HepG2 (cell line): Measurements from ENCODE around the gene USP36. TPM values are rescaled to one million over a fixed set of nuclear protein-coding genes. Genes with fewer than 3 reads are reported as not detected.

Experiments
- AFF4 ChIP-seq: sonication (generic); formaldehyde crosslinking; IDR thresholded peaks from 2 replicates; pipeline ENCODE4 v1.4.0; 2020; ENCODE audit warnings: missing genetic modification reagents
- AKAP8 ChIP-seq: sonication (generic); formaldehyde crosslinking; IDR thresholded peaks from 2 replicates; pipeline ENCODE4 v1.5.1; 2020; ENCODE audit warnings: mild to moderate bottlenecking, missing genetic modification reagents
- BRCA1 ChIP-seq: sonication (generic); formaldehyde crosslinking; IDR thresholded peaks from 2 replicates; pipeline ENCODE4 v1.4.0; 2020; ENCODE audit warnings: missing genetic modification reagents
- GMEB2 ChIP-seq: IDR thresholded peaks from 2 replicates; pipeline ENCODE4 v1.6.1; 2016; ENCODE audit warnings: missing biosample characterization, missing genetic modification reagents, low read depth
- HIVEP1 ChIP-seq: sonication (generic); formaldehyde crosslinking; IDR thresholded peaks from 2 replicates; pipeline ENCODE4 v1.4.0; 2020; ENCODE audit warnings: mild to moderate bottlenecking, missing genetic modification reagents
- HOXA5 ChIP-seq: sonication (generic); formaldehyde crosslinking; IDR thresholded peaks from 2 replicates; pipeline ENCODE4 v1.4.0; 2020; ENCODE audit warnings: missing genetic modification reagents
- KAT2B ChIP-seq: fragments of 150-350 bp; IDR thresholded peaks from 2 replicates; pipeline ENCODE4 v1.6.1; 2014; ENCODE audit warnings: low read depth, low read length, borderline replicate concordance
- KDM1A ChIP-seq: IDR thresholded peaks from 2 replicates; pipeline ENCODE4 v1.6.1; 2016; ENCODE audit warnings: missing compliant biosample characterization
- KLF11 ChIP-seq: IDR thresholded peaks from 2 replicates; pipeline ENCODE4 v1.6.1; 2016; ENCODE audit warnings: missing compliant biosample characterization
- RBM22 ChIP-seq: fragments of 200-400 bp; formaldehyde crosslinking; optimal IDR thresholded peaks from 2 replicates; pipeline ENCODE3; 2017; ENCODE audit warnings: mild to moderate bottlenecking, low read length, moderate library complexity
- REXO4 ChIP-seq: sonication (generic); formaldehyde crosslinking; IDR thresholded peaks from 2 replicates; pipeline ENCODE4 v1.8.0; 2022; ENCODE audit warnings: missing genetic modification reagents, mild to moderate bottlenecking, borderline replicate concordance
- SRSF4 ChIP-seq: fragments of 200-400 bp; formaldehyde crosslinking; IDR thresholded peaks from one replicate; pipeline ENCODE4 v1.6.1; 2018; ENCODE audit warnings: mild to moderate bottlenecking, low read depth, low read length, moderate library complexity; ENCODE audit not compliant: poor library complexity, severe bottlenecking
- TAF1 ChIP-seq: sonication (generic); formaldehyde crosslinking; IDR thresholded peaks from 2 replicates; pipeline ENCODE4 v1.4.0; 2020; ENCODE audit warnings: missing genetic modification reagents
- THYN1 ChIP-seq: sonication (generic); formaldehyde crosslinking; IDR thresholded peaks from 2 replicates; pipeline ENCODE4 v1.8.1; 2023; ENCODE audit warnings: low read depth, mild to moderate bottlenecking, moderate library complexity, missing genetic modification reagents, borderline replicate concordance
- ZFP1 ChIP-seq: IDR thresholded peaks from 2 replicates; pipeline ENCODE4 v1.6.1; 2016
- ZFP36 ChIP-seq: fragments of 150-350 bp; IDR thresholded peaks from 2 replicates; pipeline ENCODE4 v1.6.1; 2018; ENCODE audit warnings: borderline replicate concordance, low read length, low read depth; ENCODE audit not compliant: partially characterized antibody
- ZNF33A ChIP-seq: sonication (generic); formaldehyde crosslinking; IDR thresholded peaks from 2 replicates; pipeline ENCODE4 v1.5.1; 2020; ENCODE audit warnings: missing genetic modification reagents, mild to moderate bottlenecking, moderate library complexity, borderline replicate concordance
- ZNF562 ChIP-seq: sonication (generic); formaldehyde crosslinking; IDR thresholded peaks from 2 replicates; pipeline ENCODE4 v1.8.0; 2022; ENCODE audit warnings: missing genetic modification reagents, borderline replicate concordance
- ZNF615 ChIP-seq: sonication (generic); formaldehyde crosslinking; IDR thresholded peaks from 2 replicates; pipeline ENCODE4 v1.5.0; 2020; ENCODE audit warnings: mild to moderate bottlenecking, missing genetic modification reagents, borderline replicate concordance
- ZNF788 ChIP-seq: sonication (generic); formaldehyde crosslinking; IDR thresholded peaks from 2 replicates; pipeline ENCODE4 v1.5.0; 2020; ENCODE audit warnings: mild to moderate bottlenecking, missing genetic modification reagents, borderline replicate concordance
- polyA plus RNA-seq, 8 experiments: library from polyadenylated mRNA; depleted of rRNA in 3 of 8; stranded (reverse) in 7 of 8; unstranded in 1 of 8; fragments of >200 nt; fragmentation: Illumina TruSeq in 4 of 8; extraction: Trizol in 4 of 8; gene quantifications; 2 replicates each; pipeline versions ENCODE4 v1.2.1 to v1.2.3, GENCODE V29; 2011 to 2016; ENCODE audit warnings: low read depth in 4 of 8, missing spikeins in 1 of 8, mixed read lengths in 1 of 8; ENCODE audit not compliant: insufficient read depth in 1 of 8
- total RNA-seq, 5 experiments: library from RNA; depleted of rRNA; stranded (reverse); fragments of >200 nt; fragmentation: Illumina TruSeq; extraction: Trizol; gene quantifications; 2 replicates each; pipeline ENCODE4 v1.2.3, GENCODE V29; 2016; ENCODE audit warnings: low read depth in 1 of 5
- TF ChIP-seq, protein P1 (sequence below): sonication (generic); formaldehyde crosslinking; IDR thresholded peaks from 2 replicates; pipeline ENCODE4 v1.5.0; 2020; ENCODE audit warnings: mild to moderate bottlenecking, missing genetic modification reagents
- TF ChIP-seq, protein P2 (sequence below): sonication (generic); formaldehyde crosslinking; IDR thresholded peaks from 2 replicates; pipeline ENCODE4 v1.8.0; 2023; ENCODE audit warnings: mild to moderate bottlenecking, missing genetic modification reagents

The USP36 gene
- total and polyA plus RNA-seq, 2 of the 13 experiments (the other 11 are each of a cell fraction or from before 2014, with no cell fraction given): 29.6 to 45.9 TPM

- TF ChIP-seq THYN1 (no peak), ZFP1 (0 out of 2 replicates have a peak, but pooled peaks have one; percentile 0), REXO4 (no peak), ZFP36 (no peak), ZNF788 (no peak), TAF1 (CRISPR knock-in tag) (no peak), AKAP8 (CRISPR knock-in tag) (no peak), ZNF562 (CRISPR knock-in tag) (no peak), HIVEP1 (CRISPR knock-in tag) (no peak), KLF11 (0 out of 2 replicates have a peak, but pooled peaks have one; percentile 34), RBM22 (no peak), ZNF615 (CRISPR knock-in tag) (no peak), AFF4 (CRISPR knock-in tag) (no peak), HOXA5 (CRISPR knock-in tag) (peak; percentile 86), KDM1A (CRISPR knock-in tag) (no peak), ZNF33A (peak; percentile 93; the same call in 1 of the 2 replicates), KAT2B (no peak), SRSF4 (no peak), GMEB2 (CRISPR knock-in tag) (no peak), BRCA1 (CRISPR knock-in tag) (no peak)
- TF ChIP-seq, protein P1, sequence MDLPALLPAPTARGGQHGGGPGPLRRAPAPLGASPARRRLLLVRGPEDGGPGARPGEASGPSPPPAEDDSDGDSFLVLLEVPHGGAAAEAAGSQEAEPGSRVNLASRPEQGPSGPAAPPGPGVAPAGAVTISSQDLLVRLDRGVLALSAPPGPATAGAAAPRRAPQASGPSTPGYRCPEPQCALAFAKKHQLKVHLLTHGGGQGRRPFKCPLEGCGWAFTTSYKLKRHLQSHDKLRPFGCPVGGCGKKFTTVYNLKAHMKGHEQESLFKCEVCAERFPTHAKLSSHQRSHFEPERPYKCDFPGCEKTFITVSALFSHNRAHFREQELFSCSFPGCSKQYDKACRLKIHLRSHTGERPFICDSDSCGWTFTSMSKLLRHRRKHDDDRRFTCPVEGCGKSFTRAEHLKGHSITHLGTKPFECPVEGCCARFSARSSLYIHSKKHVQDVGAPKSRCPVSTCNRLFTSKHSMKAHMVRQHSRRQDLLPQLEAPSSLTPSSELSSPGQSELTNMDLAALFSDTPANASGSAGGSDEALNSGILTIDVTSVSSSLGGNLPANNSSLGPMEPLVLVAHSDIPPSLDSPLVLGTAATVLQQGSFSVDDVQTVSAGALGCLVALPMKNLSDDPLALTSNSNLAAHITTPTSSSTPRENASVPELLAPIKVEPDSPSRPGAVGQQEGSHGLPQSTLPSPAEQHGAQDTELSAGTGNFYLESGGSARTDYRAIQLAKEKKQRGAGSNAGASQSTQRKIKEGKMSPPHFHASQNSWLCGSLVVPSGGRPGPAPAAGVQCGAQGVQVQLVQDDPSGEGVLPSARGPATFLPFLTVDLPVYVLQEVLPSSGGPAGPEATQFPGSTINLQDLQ (CRISPR knock-in tag): no peak
- TF ChIP-seq, protein P2, sequence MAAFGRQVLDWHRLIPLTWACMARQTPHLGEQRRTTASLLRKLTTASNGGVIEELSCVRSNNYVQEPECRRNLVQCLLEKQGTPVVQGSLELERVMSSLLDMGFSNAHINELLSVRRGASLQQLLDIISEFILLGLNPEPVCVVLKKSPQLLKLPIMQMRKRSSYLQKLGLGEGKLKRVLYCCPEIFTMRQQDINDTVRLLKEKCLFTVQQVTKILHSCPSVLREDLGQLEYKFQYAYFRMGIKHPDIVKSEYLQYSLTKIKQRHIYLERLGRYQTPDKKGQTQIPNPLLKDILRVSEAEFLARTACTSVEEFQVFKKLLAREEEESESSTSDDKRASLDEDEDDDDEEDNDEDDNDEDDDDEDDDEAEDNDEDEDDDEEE (CRISPR knock-in tag): no peak
Observed at GRCh38 chr17:78751447-78752161, 89.0 kb downstream of the USP36 start (continued).
